K562 (cell line): ENCODE measurements around the gene PHF21A. TPM values are rescaled to one million over a fixed set of nuclear protein-coding genes. Genes with fewer than 3 reads are reported as not detected.

Experiments
- CBFA2T3 ChIP-seq: fragments of 450-650 bp; IDR thresholded peaks from 2 replicates; pipeline ENCODE4 v1.6.1; 2017
- EWSR1 ChIP-seq: fragments of 450-650 bp; IDR thresholded peaks from 2 replicates; pipeline ENCODE4 v1.6.1; 2018; ENCODE audit warnings: borderline replicate concordance, mild to moderate bottlenecking, low read depth, moderate library complexity; ENCODE audit not compliant: partially characterized antibody
- FOSL1 ChIP-seq: fragments of 200-800 bp; sonication (Bioruptor generic); conservative IDR thresholded peaks from 2 replicates; pipeline ENCODE4 v1.6.1; 2016; ENCODE audit warnings: missing genetic modification characterization, missing compliant biosample characterization
- GABPB2 ChIP-seq: fragments of 250-450 bp; sonication (Bioruptor Pico); conservative IDR thresholded peaks from 2 replicates; pipeline ENCODE4 v1.5.1; 2021; ENCODE audit warnings: mild to moderate bottlenecking
- GATA2 ChIP-seq: sonication (generic); formaldehyde crosslinking; IDR thresholded peaks from 2 replicates; pipeline ENCODE4 v1.4.0; 2020; ENCODE audit warnings: mild to moderate bottlenecking, missing genetic modification reagents
- HEY1 ChIP-seq: fragments of 250-450 bp; sonication (Bioruptor Pico); IDR thresholded peaks from 2 replicates; pipeline ENCODE4 v1.5.0; 2020; ENCODE audit warnings: mild to moderate bottlenecking, moderate library complexity, borderline replicate concordance
- IFI16 ChIP-seq: fragments of 250-450 bp; sonication (Bioruptor Pico); IDR thresholded peaks from 2 replicates; pipeline ENCODE4 v2.1.2; 2022; ENCODE audit warnings: mild to moderate bottlenecking, inconsistent platforms
- NONO ChIP-seq, 2 experiments: fragments of 200-400 bp in 1 of 2; fragments of 450-650 bp in 1 of 2; formaldehyde crosslinking in 1 of 2; IDR thresholded peaks; 2 replicates each; pipeline ENCODE4 v1.6.1; 2017; ENCODE audit warnings: low read depth in 2 of 2, mild to moderate bottlenecking in 2 of 2, moderate library complexity in 2 of 2, low read length in 1 of 2
- PCBP2 ChIP-seq: fragments of 200-400 bp; formaldehyde crosslinking; IDR thresholded peaks from 2 replicates; pipeline ENCODE4 v1.6.1; 2018; ENCODE audit warnings: low read length, low read depth, mild to moderate bottlenecking, moderate library complexity; ENCODE audit not compliant: poor library complexity, severe bottlenecking
- PRPF4 ChIP-seq: fragments of 200-400 bp; formaldehyde crosslinking; IDR thresholded peaks from one replicate; pipeline ENCODE4 v1.6.1; 2017; ENCODE audit warnings: low read length, low read depth, mild to moderate bottlenecking; ENCODE audit not compliant: insufficient read depth, poor library complexity, severe bottlenecking
- PTTG1 ChIP-seq: fragments of 450-650 bp; IDR thresholded peaks from 2 replicates; pipeline ENCODE4 v1.6.1; 2016; ENCODE audit warnings: low read depth, mild to moderate bottlenecking, missing genetic modification characterization, missing compliant biosample characterization
- RBM39 ChIP-seq: fragments of 200-400 bp; formaldehyde crosslinking; optimal IDR thresholded peaks from 2 replicates; pipeline ENCODE3; 2018; ENCODE audit warnings: low read depth, low read length
- RHOXF2B ChIP-seq: fragments of 250-450 bp; sonication (Bioruptor Pico); conservative IDR thresholded peaks from 2 replicates; pipeline ENCODE4 v1.5.1; 2021
- SLC30A9 ChIP-seq: fragments of 250-450 bp; sonication (Bioruptor Pico); IDR thresholded peaks from 2 replicates; pipeline ENCODE4 v1.8.0; 2022; ENCODE audit warnings: mild to moderate bottlenecking, moderate library complexity
- SP1 ChIP-seq: sonication (generic); formaldehyde crosslinking; IDR thresholded peaks from 2 replicates; pipeline ENCODE4 v1.8.1; 2022; ENCODE audit warnings: mild to moderate bottlenecking, missing genetic modification reagents
- TEAD2 ChIP-seq: fragments of 450-650 bp; IDR thresholded peaks from 2 replicates; pipeline ENCODE4 v1.6.1; 2016; ENCODE audit warnings: missing genetic modification characterization, control low read depth, missing compliant biosample characterization
- ZNF316 ChIP-seq: fragments of 450-650 bp; IDR thresholded peaks from 2 replicates; pipeline ENCODE4 v1.6.1; 2016
- polyA plus RNA-seq, 8 experiments: library from polyadenylated mRNA; depleted of rRNA in 4 of 8; stranded (reverse) in 5 of 8; unstranded in 3 of 8; fragments of >200 nt; fragmentation: Nextera tagmentation in 2 of 8; fragmentation: Illumina TruSeq in 1 of 8; extraction: Ambion mirVana in 2 of 8; extraction: Trizol in 1 of 8; gene quantifications; 2 replicates each; pipeline versions ENCODE4 v1.2.1 to v1.2.3, GENCODE V29; 2011 to 2014; ENCODE audit warnings: inconsistent platforms in 1 of 8, missing spikeins in 1 of 8
- total RNA-seq, 7 experiments: library from RNA; depleted of rRNA in 6 of 7; stranded (reverse); fragments of >200 nt in 6 of 7; fragmentation: Illumina TruSeq in 2 of 7; extraction: Trizol in 2 of 7; gene quantifications; 2 replicates each; pipeline versions ENCODE4 v1.2.1 to v1.2.3, GENCODE V29; 2011 to 2021; ENCODE audit warnings: low replicate concordance in 1 of 7
- TF ChIP-seq, protein P1 (sequence below): fragments of 200-800 bp; sonication (Bioruptor generic); IDR thresholded peaks from 2 replicates; pipeline ENCODE4 v1.6.1; 2016; ENCODE audit warnings: missing genetic modification characterization, missing compliant biosample characterization
- TF ChIP-seq, protein P2 (sequence below): sonication (generic); formaldehyde crosslinking; IDR thresholded peaks from 2 replicates; pipeline ENCODE4 v1.8.0; 2022; ENCODE audit warnings: missing genetic modification reagents, mild to moderate bottlenecking, borderline replicate concordance
- TF ChIP-seq, protein P3 (sequence below): fragments of 250-450 bp; sonication (Bioruptor Pico); IDR thresholded peaks from 2 replicates; pipeline ENCODE4 v1.8.0; 2022; ENCODE audit warnings: inconsistent platforms, mild to moderate bottlenecking, moderate library complexity, borderline replicate concordance
- TF ChIP-seq, protein P4 (sequence below): sonication (generic); formaldehyde crosslinking; IDR thresholded peaks from 2 replicates; pipeline ENCODE4 v1.9.0; 2022; ENCODE audit warnings: mild to moderate bottlenecking, missing genetic modification reagents

The PHF21A gene
- total and polyA plus RNA-seq, 9 of the 15 experiments (the other 6 are each of a cell fraction or from before 2014, with no cell fraction given) = 1.5 to 32.4 (median 10.7) TPM

DNA sequence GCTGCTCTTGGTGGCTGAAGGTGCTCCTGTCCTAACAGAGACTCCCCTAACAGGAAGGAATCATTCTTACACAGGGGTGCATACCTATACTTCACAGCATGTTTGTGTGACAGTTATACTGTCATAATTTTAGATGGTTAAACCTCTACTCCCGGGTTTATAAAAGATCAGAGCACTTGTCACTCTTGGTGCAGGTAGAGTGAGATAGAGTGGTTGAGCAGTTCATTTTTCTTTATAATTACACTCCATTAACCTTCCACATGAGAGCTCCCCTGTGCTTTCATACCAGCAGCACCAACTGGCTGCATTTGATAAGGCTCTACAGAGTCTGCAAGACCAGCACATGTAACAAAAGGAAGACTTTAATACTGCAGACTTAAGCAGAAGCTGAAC is 125.9 kb downstream of the PHF21A start (continued):
- TF ChIP-seq, protein P1, sequence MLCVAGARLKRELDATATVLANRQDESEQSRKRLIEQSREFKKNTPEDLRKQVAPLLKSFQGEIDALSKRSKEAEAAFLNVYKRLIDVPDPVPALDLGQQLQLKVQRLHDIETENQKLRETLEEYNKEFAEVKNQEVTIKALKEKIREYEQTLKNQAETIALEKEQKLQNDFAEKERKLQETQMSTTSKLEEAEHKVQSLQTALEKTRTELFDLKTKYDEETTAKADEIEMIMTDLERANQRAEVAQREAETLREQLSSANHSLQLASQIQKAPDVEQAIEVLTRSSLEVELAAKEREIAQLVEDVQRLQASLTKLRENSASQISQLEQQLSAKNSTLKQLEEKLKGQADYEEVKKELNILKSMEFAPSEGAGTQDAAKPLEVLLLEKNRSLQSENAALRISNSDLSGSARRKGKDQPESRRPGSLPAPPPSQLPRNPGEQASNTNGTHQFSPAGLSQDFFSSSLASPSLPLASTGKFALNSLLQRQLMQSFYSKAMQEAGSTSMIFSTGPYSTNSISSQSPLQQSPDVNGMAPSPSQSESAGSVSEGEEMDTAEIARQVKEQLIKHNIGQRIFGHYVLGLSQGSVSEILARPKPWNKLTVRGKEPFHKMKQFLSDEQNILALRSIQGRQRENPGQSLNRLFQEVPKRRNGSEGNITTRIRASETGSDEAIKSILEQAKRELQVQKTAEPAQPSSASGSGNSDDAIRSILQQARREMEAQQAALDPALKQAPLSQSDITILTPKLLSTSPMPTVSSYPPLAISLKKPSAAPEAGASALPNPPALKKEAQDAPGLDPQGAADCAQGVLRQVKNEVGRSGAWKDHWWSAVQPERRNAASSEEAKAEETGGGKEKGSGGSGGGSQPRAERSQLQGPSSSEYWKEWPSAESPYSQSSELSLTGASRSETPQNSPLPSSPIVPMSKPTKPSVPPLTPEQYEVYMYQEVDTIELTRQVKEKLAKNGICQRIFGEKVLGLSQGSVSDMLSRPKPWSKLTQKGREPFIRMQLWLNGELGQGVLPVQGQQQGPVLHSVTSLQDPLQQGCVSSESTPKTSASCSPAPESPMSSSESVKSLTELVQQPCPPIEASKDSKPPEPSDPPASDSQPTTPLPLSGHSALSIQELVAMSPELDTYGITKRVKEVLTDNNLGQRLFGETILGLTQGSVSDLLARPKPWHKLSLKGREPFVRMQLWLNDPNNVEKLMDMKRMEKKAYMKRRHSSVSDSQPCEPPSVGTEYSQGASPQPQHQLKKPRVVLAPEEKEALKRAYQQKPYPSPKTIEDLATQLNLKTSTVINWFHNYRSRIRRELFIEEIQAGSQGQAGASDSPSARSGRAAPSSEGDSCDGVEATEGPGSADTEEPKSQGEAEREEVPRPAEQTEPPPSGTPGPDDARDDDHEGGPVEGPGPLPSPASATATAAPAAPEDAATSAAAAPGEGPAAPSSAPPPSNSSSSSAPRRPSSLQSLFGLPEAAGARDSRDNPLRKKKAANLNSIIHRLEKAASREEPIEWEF = no peak
- TF ChIP-seq TEAD2 = no peak
- TF ChIP-seq FOSL1 = no peak
- TF ChIP-seq GABPB2 (CRISPR knock-in tag) = no peak
- TF ChIP-seq, protein P2, sequence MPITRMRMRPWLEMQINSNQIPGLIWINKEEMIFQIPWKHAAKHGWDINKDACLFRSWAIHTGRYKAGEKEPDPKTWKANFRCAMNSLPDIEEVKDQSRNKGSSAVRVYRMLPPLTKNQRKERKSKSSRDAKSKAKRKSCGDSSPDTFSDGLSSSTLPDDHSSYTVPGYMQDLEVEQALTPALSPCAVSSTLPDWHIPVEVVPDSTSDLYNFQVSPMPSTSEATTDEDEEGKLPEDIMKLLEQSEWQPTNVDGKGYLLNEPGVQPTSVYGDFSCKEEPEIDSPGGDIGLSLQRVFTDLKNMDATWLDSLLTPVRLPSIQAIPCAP (CRISPR knock-in tag) = no peak
- TF ChIP-seq RHOXF2B (CRISPR knock-in tag) = no peak
- TF ChIP-seq, protein P3, sequence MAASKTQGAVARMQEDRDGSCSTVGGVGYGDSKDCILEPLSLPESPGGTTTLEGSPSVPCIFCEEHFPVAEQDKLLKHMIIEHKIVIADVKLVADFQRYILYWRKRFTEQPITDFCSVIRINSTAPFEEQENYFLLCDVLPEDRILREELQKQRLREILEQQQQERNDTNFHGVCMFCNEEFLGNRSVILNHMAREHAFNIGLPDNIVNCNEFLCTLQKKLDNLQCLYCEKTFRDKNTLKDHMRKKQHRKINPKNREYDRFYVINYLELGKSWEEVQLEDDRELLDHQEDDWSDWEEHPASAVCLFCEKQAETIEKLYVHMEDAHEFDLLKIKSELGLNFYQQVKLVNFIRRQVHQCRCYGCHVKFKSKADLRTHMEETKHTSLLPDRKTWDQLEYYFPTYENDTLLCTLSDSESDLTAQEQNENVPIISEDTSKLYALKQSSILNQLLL (CRISPR knock-in tag) = no peak
- TF ChIP-seq EWSR1 = no peak
- TF ChIP-seq, protein P4, sequence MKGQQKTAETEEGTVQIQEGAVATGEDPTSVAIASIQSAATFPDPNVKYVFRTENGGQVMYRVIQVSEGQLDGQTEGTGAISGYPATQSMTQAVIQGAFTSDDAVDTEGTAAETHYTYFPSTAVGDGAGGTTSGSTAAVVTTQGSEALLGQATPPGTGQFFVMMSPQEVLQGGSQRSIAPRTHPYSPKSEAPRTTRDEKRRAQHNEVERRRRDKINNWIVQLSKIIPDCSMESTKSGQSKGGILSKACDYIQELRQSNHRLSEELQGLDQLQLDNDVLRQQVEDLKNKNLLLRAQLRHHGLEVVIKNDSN = no peak
- TF ChIP-seq PRPF4 = no peak
- peak; percentile 93 for TF ChIP-seq CBFA2T3
- no peak for TF ChIP-seq ZNF316
- no peak for TF ChIP-seq SP1 (CRISPR knock-in tag)
- peak; percentile 46; the same call in 1 of the 2 replicates for TF ChIP-seq GATA2 (CRISPR knock-in tag)
- no peak for TF ChIP-seq IFI16 (CRISPR knock-in tag)
- peak in 1 of 2 experiments; percentile 87; a peak in 1 of 4 replicates for TF ChIP-seq NONO (IDR thresholded peaks at IDR 0.05; ENCODE audit: low read depth in 2 of 2, low read length in 1 of 2)
- no peak for TF ChIP-seq PTTG1
- no peak for TF ChIP-seq RBM39
- TF ChIP-seq HEY1 (CRISPR knock-in tag) = no peak
- no peak for TF ChIP-seq PCBP2
- no peak for TF ChIP-seq SLC30A9 (CRISPR knock-in tag)
